Ishikawa (cell line): ENCODE measurements around the gene RMP24.

ENCODE experiments used
- CEBPB ChIP-seq: IDR thresholded peaks from 2 replicates; pipeline ENCODE4 v1.6.1; 2012
- CREB1 ChIP-seq: IDR thresholded peaks from 2 replicates; pipeline ENCODE4 v1.6.1; 2012; ENCODE audit warnings: low read depth
- EGR1 ChIP-seq: IDR thresholded peaks from 2 replicates; pipeline ENCODE4 v1.6.1; 2012
- EP300 ChIP-seq: IDR thresholded peaks from 2 replicates; pipeline ENCODE4 v1.6.1; 2012; ENCODE audit warnings: borderline replicate concordance
- FOXM1 ChIP-seq: IDR thresholded peaks from 2 replicates; pipeline ENCODE4 v1.6.1; 2012; ENCODE audit warnings: low read depth, borderline replicate concordance
- MAX ChIP-seq: IDR thresholded peaks from 2 replicates; pipeline ENCODE4 v1.6.1; 2012
- NFIC ChIP-seq: IDR thresholded peaks from 2 replicates; pipeline ENCODE4 v1.6.1; 2012
- RAD21 ChIP-seq: IDR thresholded peaks from 2 replicates; pipeline ENCODE4 v1.6.1; 2012; ENCODE audit warnings: low read depth
- REST ChIP-seq: IDR thresholded peaks from 2 replicates; pipeline ENCODE4 v1.6.1; 2012; ENCODE audit warnings: low read depth, mild to moderate bottlenecking
- TAF1 ChIP-seq: IDR thresholded peaks from 2 replicates; pipeline ENCODE4 v1.6.1; 2012; ENCODE audit warnings: low read depth, mild to moderate bottlenecking
- TCF12 ChIP-seq: IDR thresholded peaks from 2 replicates; pipeline ENCODE4 v1.6.1; 2012; ENCODE audit warnings: low read depth
- TEAD4 ChIP-seq: IDR thresholded peaks from 2 replicates; pipeline ENCODE4 v1.6.1; 2012
- YY1 ChIP-seq: IDR thresholded peaks from 2 replicates; pipeline ENCODE4 v1.6.1; 2012; ENCODE audit warnings: low read depth
- ZBTB7A ChIP-seq: IDR thresholded peaks from 2 replicates; pipeline ENCODE4 v1.6.1; 2012; ENCODE audit warnings: low read depth
- TF ChIP-seq, protein P1 (sequence below): IDR thresholded peaks from 2 replicates; pipeline ENCODE4 v1.6.1; 2012

The RMP24 gene

GRCh38 chr18:36020174-36020711 lies 47.8 kb downstream of the RMP24 start:
- no peak for TF ChIP-seq CREB1
- no peak for TF ChIP-seq TAF1
- TF ChIP-seq NFIC, result no peak
- no peak for TF ChIP-seq TEAD4
- no peak for TF ChIP-seq CEBPB
- TF ChIP-seq MAX, result no peak
- TF ChIP-seq, protein P1, sequence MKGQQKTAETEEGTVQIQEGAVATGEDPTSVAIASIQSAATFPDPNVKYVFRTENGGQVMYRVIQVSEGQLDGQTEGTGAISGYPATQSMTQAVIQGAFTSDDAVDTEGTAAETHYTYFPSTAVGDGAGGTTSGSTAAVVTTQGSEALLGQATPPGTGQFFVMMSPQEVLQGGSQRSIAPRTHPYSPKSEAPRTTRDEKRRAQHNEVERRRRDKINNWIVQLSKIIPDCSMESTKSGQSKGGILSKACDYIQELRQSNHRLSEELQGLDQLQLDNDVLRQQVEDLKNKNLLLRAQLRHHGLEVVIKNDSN, result no peak

DNA sequence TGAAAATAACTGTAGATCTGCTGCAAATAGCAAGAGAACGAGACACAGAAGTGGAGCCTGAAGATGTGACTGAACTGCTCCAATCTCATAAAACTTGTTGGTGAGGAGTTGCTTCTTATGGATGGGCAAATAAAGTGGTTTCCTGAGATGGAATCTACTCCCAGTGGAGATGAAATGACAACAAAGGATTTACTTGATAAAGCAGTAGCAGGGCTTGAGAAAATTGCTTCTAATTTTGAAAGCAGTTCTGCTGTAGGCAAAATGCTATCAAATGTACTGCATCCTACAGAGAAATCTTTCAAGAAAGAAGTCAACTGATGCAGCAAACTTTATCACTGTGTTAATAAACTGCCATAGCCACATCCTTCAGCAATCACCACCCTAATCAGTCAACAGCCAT lies 50.9 kb downstream of the RMP24 start:
- no peak for TF ChIP-seq NFIC
- TF ChIP-seq FOXM1, result no peak
- TF ChIP-seq CREB1, result no peak
- no peak for TF ChIP-seq TAF1
- TF ChIP-seq EGR1, result no peak
- no peak for TF ChIP-seq EP300
- TF ChIP-seq REST, result no peak
- no peak for TF ChIP-seq CEBPB
- no peak for TF ChIP-seq TEAD4
- no peak for TF ChIP-seq RAD21

DNA sequence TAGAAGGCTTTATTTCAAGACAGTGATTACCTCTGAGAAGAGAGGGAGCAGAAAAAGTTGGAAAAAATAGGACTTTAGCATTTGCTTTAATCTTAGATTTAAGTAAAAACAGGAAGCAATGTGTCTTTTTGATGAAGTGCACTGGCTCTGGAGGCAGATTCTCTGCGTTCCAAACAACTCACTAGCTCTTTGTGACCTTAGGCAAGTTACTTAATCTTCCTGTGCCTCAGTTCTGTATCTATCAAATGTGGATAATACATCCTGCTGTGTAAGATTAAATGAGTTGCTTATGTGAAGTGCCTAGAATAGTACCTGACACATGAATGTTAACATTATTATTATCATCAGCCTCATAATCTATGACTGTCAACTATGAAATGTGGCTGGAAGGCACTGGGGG lies 52.5 kb downstream of the RMP24 start:
- TF ChIP-seq MAX (no peak), REST (no peak), EP300 (no peak), TCF12 (no peak)

- TF ChIP-seq CREB1 (no peak), ZBTB7A (no peak), EP300 (no peak), TAF1 (no peak), TEAD4 (no peak), TCF12 (no peak), FOXM1 (no peak), NFIC (no peak), MAX (no peak), REST (no peak), CEBPB (no peak), EGR1 (no peak), RAD21 (no peak), YY1 (no peak)
Observed at GRCh38 chr18:36028859-36029258, 56.4 kb downstream of the RMP24 start.
